Measurements from ENCODE around the gene POPDC3. TPM values are rescaled to one million over a fixed set of nuclear protein-coding genes. Genes with fewer than 3 reads are reported as not detected.

The POPDC3 gene
- total RNA-seq, 4 donors from 2014 or later: 105 to 218 (median 179) TPM

- Histone ChIP-seq H3K4me1 (peaks cover 9 to 36% of the 10 kb centered on the region in 2 donors), H3K36me3 (no peaks in the 10 kb centered on the region), H3K27me3 (no peaks in the 10 kb centered on the region), H3K4me3 (no peak overlapping the region), H3K27ac (no peak overlapping the region), H3K9me3 (no peaks in the 10 kb centered on the region)
- in situ Hi-C loops (cut with MboI; ENCODE audit: low sequenced_read_pairs in 4 of 4): no loop called here
- no peak for TF ChIP-seq POLR2A (IDR thresholded peaks at IDR 0.05)
- TF ChIP-seq, protein P1, sequence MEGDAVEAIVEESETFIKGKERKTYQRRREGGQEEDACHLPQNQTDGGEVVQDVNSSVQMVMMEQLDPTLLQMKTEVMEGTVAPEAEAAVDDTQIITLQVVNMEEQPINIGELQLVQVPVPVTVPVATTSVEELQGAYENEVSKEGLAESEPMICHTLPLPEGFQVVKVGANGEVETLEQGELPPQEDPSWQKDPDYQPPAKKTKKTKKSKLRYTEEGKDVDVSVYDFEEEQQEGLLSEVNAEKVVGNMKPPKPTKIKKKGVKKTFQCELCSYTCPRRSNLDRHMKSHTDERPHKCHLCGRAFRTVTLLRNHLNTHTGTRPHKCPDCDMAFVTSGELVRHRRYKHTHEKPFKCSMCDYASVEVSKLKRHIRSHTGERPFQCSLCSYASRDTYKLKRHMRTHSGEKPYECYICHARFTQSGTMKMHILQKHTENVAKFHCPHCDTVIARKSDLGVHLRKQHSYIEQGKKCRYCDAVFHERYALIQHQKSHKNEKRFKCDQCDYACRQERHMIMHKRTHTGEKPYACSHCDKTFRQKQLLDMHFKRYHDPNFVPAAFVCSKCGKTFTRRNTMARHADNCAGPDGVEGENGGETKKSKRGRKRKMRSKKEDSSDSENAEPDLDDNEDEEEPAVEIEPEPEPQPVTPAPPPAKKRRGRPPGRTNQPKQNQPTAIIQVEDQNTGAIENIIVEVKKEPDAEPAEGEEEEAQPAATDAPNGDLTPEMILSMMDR (IDR thresholded peaks at IDR 0.05 in 4 of 5, conservative IDR thresholded peaks at IDR 0.05 in 1 of 5): no peak
- ATAC-seq (no peak), DNase-seq (no peak)
- intact Hi-C loops (cut with DNase I; ENCODE audit: low total_unique reads): no loop called here
Observed at GRCh38 chr6:105189026-105189820, 9.4 kb upstream of the POPDC3 start.

- Histone ChIP-seq H3K4me1 (peaks cover 9 to 33% of the 10 kb centered on the region in 2 donors), H3K27ac (no peak overlapping the region), H3K27me3 (no peaks in the 10 kb centered on the region), H3K36me3 (no peaks in the 10 kb centered on the region), H3K4me3 (no peak overlapping the region), H3K9me3 (no peaks in the 10 kb centered on the region)
- ATAC-seq (no peak), DNase-seq (no peak)
- TF ChIP-seq, protein P1 (IDR thresholded peaks at IDR 0.05 in 4 of 5, conservative IDR thresholded peaks at IDR 0.05 in 1 of 5): no peak
- in situ Hi-C loops (cut with MboI; ENCODE audit: low sequenced_read_pairs in 4 of 4) (no loop called here), intact Hi-C loops (cut with DNase I; ENCODE audit: low total_unique reads) (no loop called here)
Observed at GRCh38 chr6:105188251-105188650, 8.4 kb upstream of the POPDC3 start.

DNA sequence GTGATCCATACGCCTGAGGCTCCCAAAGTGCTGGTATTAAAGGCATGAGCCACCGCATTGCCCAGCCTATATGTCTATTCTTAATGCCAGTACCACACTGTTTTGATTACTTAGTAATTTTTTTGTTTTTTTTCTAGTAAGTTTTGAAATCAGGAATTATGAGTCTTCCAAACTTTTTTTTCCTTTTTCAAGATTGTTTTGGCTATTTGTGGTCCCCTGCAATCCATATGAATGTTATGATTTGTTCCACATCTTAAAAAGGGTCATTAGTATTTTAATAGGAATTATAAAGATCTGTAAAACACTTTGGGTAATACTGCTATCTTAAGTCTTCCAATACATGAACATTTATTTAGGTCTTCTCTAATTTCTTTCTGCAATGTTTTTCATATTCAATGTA, 6.8 kb upstream of the POPDC3 start:
- Histone ChIP-seq H3K27ac (no peak overlapping the region), H3K27me3 (no peaks in the 10 kb centered on the region), H3K4me1 (peaks cover 16 to 34% of the 10 kb centered on the region in 2 donors), H3K36me3 (no peaks in the 10 kb centered on the region), H3K4me3 (no peak overlapping the region), H3K9me3 (no peaks in the 10 kb centered on the region)
- intact Hi-C loops (cut with DNase I; ENCODE audit: low total_unique reads): no loop called here
- ATAC-seq: no peak
- no peak for TF ChIP-seq POLR2A (IDR thresholded peaks at IDR 0.05)
- TF ChIP-seq, protein P1 (IDR thresholded peaks at IDR 0.05 in 4 of 5, conservative IDR thresholded peaks at IDR 0.05 in 1 of 5): no peak
- in situ Hi-C loops (cut with MboI; ENCODE audit: low sequenced_read_pairs in 4 of 4): no loop called here
- no peak for DNase-seq

GRCh38 chr6:105184921-105185320, 5.1 kb upstream of the POPDC3 start:
- H3K9me3 ChIP-seq: no peaks in the 10 kb centered on the region
- TF ChIP-seq, protein P1 (IDR thresholded peaks at IDR 0.05 in 4 of 5, conservative IDR thresholded peaks at IDR 0.05 in 1 of 5): no peak
- TF ChIP-seq POLR2A (IDR thresholded peaks at IDR 0.05): no peak
- no peak overlapping the region for H3K27ac ChIP-seq
- no peak for DNase-seq
- intact Hi-C loops (cut with DNase I; ENCODE audit: low total_unique reads) (no loop called here), in situ Hi-C loops (cut with MboI; ENCODE audit: low sequenced_read_pairs in 4 of 4) (loop anchor here in 1 of 4 donors (5.0 kb wide), 1 partner anchor 87 kb away; no protein-coding TSS in a partner anchor)
- no peaks in the 10 kb centered on the region for H3K27me3 ChIP-seq
- no peak overlapping the region for H3K4me3 ChIP-seq
- no peaks in the 10 kb centered on the region for H3K36me3 ChIP-seq
- no peak for ATAC-seq
- H3K4me1 ChIP-seq: peaks cover 19 to 37% of the 10 kb centered on the region in 2 donors
